WTC11 (cell line): ENCODE data around the gene FAM107B. TPM values are rescaled to one million over a fixed set of nuclear protein-coding genes. Genes with fewer than 3 reads are reported as not detected.

Experiments
- ATAC-seq: fragments of 200-7000 bp; cut with Tn5 transposase; 2 replicates; pipeline ENCODE4 v1.10.0; 2021; ENCODE audit warnings: mild to moderate bottlenecking, moderate library complexity
- CTCF ChIA-PET: fragments of 300-600 bp; sonication (Branson Sonifier 250); formaldehyde crosslinking; loops from one replicate; lab custom pipeline; 2021; ENCODE audit warnings: antibody characterized with exemption; lab: Charles Lee
- POLR2A ChIA-PET: fragments of 350-600 bp; sonication (Branson Sonifier 250); formaldehyde crosslinking; loops from one replicate; lab custom pipeline; 2021; ENCODE audit warnings: antibody characterized with exemption; lab: Charles Lee
- DNase-seq: peaks from one replicate; pipeline ENCODE4 v3.0.0; 2021; ENCODE audit warnings: low spot score
- H3K27ac Mint-ChIP-seq: 2 replicates; pipeline ENCODE4 v1.8.0; 2021; ENCODE audit warnings: mixed read lengths
- H3K27me3 Mint-ChIP-seq: 2 replicates; pipeline ENCODE4 v1.8.0; 2021; ENCODE audit warnings: low read depth, mild to moderate bottlenecking, moderate library complexity, mixed read lengths
- H3K36me3 Mint-ChIP-seq: 2 replicates; pipeline ENCODE4 v1.8.0; 2021; ENCODE audit warnings: mixed read lengths
- H3K4me1 Mint-ChIP-seq: 2 replicates; pipeline ENCODE4 v1.8.0; 2022; ENCODE audit warnings: mixed read lengths
- H3K4me3 Mint-ChIP-seq: 2 replicates; pipeline ENCODE4 v1.8.0; 2021; ENCODE audit warnings: mild to moderate bottlenecking, moderate library complexity, mixed read lengths
- H3K9me3 Mint-ChIP-seq: 2 replicates; pipeline ENCODE4 v1.8.0; 2021; ENCODE audit warnings: mixed read lengths
- CREB1 ChIP-seq: sonication (generic); formaldehyde crosslinking; IDR thresholded peaks from 2 replicates; pipeline ENCODE4 v1.8.0; 2023; ENCODE audit warnings: mild to moderate bottlenecking, missing genetic modification reagents
- GABPB1 ChIP-seq: sonication (generic); formaldehyde crosslinking; IDR thresholded peaks from 2 replicates; pipeline ENCODE4 v1.8.1; 2023; ENCODE audit warnings: mild to moderate bottlenecking, missing genetic modification reagents
- NFATC4 ChIP-seq: fragments of 250-450 bp; sonication (Bioruptor Pico); IDR thresholded peaks from 2 replicates; pipeline ENCODE4 v1.9.0; 2021; ENCODE audit warnings: mild to moderate bottlenecking
- NFE2L1 ChIP-seq: sonication (generic); formaldehyde crosslinking; IDR thresholded peaks from 2 replicates; pipeline ENCODE4 v1.8.1; 2023; ENCODE audit warnings: missing genetic modification reagents
- PRRX2 ChIP-seq: fragments of 250-450 bp; sonication (Bioruptor Pico); IDR thresholded peaks from 2 replicates; pipeline ENCODE4 v1.8.0; 2021; ENCODE audit warnings: mild to moderate bottlenecking
- SOX15 ChIP-seq: fragments of 250-450 bp; sonication (Bioruptor Pico); IDR thresholded peaks from 2 replicates; pipeline ENCODE4 v1.9.0; 2021; ENCODE audit warnings: mild to moderate bottlenecking
- ZNF416 ChIP-seq: fragments of 250-450 bp; sonication (Bioruptor Pico); IDR thresholded peaks from 2 replicates; pipeline ENCODE4 v1.9.0; 2021; ENCODE audit warnings: mild to moderate bottlenecking, inconsistent platforms
- ZNF671 ChIP-seq: fragments of 250-450 bp; sonication (Bioruptor Pico); IDR thresholded peaks from 2 replicates; pipeline ENCODE4 v1.8.0; 2021; ENCODE audit warnings: mild to moderate bottlenecking
- total RNA-seq: library from RNA; stranded (reverse); gene quantifications from 3 replicates; pipeline ENCODE4 v1.2.3, GENCODE V29; 2021
- TF ChIP-seq, protein P1 (sequence below): fragments of 250-450 bp; sonication (Bioruptor Pico); IDR thresholded peaks from 2 replicates; pipeline ENCODE4 v2.1.2; 2022; ENCODE audit warnings: mild to moderate bottlenecking, moderate library complexity
- TF ChIP-seq, protein P2 (sequence below): sonication (generic); formaldehyde crosslinking; conservative IDR thresholded peaks from 2 replicates; pipeline ENCODE4 v1.8.1; 2022; ENCODE audit warnings: mild to moderate bottlenecking, missing genetic modification reagents
- TF ChIP-seq, protein P3 (sequence below): sonication (generic); formaldehyde crosslinking; IDR thresholded peaks from 2 replicates; pipeline ENCODE4 v1.8.0; 2023; ENCODE audit warnings: missing genetic modification reagents, mild to moderate bottlenecking, borderline replicate concordance
- TF ChIP-seq, protein P4 (sequence below): sonication (generic); formaldehyde crosslinking; IDR thresholded peaks from 2 replicates; pipeline ENCODE4 v1.8.1; 2022; ENCODE audit warnings: mild to moderate bottlenecking, missing genetic modification reagents, moderate library complexity, borderline replicate concordance
- TF ChIP-seq, protein P5 (sequence below): sonication (generic); formaldehyde crosslinking; IDR thresholded peaks from 2 replicates; pipeline ENCODE4 v1.8.1; 2022; ENCODE audit warnings: missing genetic modification reagents, borderline replicate concordance
- TF ChIP-seq, protein P6 (sequence below): fragments of 250-450 bp; sonication (Bioruptor Pico); IDR thresholded peaks from 2 replicates; pipeline ENCODE4 v1.9.0; 2021; ENCODE audit warnings: mild to moderate bottlenecking, borderline replicate concordance
- TF ChIP-seq, protein P7 (sequence below): sonication (generic); formaldehyde crosslinking; IDR thresholded peaks from 2 replicates; pipeline ENCODE4 v1.8.1; 2023; ENCODE audit warnings: mild to moderate bottlenecking, missing genetic modification reagents, moderate library complexity

Gene FAM107B
- total RNA-seq, 1 experiment from 2014 or later = 22.4 TPM

DNA sequence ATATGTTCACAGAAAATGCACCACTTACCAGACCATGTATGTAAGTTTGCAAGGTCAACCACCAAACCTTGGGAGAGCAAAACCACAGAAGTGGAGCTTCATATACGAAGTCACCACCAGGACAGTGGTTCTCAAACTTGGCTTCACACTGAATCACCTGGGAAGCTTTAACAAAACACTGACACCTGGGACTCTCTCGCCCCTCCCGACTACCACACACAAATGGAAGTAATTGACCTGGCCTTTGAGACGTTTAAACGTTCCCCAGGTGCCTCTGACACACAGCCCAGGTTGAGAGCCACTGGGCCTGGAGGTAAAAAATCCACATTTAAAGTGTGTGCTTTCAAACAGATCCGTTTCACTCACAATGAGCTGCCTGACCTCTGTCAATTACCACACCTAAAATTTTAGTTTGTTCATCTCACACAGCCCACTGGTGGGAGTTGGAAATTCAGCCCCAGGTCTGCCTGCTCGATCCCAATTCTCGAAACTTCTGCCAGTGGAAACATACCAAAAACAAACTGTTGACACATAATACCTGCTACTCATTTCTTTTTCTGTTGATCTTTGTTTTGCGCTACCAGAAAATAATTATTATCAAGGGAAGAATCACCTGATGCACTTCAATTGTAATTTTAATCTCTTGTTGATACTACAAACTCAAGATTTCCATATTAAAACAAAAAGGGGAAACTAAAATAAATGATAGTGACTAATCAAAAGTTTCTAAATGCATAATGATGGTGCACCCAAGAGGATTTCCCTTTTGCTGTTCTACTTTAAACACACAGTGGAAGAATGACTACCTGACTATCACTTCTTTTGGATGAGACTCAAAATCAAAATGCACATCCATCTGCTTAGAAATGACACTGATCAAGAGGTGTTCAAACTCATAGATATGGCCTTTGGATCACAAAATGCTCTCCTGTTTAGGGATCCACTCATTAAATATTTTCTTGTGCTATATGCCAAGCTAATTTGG, 36.6 kb upstream of the FAM107B start (continued):
- TF ChIP-seq, protein P1, sequence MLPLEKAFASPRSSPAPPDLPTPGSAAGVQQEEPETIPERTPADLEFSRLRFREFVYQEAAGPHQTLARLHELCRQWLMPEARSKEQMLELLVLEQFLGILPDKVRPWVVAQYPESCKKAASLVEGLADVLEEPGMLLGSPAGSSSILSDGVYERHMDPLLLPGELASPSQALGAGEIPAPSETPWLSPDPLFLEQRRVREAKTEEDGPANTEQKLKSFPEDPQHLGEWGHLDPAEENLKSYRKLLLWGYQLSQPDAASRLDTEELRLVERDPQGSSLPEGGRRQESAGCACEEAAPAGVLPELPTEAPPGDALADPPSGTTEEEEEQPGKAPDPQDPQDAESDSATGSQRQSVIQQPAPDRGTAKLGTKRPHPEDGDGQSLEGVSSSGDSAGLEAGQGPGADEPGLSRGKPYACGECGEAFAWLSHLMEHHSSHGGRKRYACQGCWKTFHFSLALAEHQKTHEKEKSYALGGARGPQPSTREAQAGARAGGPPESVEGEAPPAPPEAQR (CRISPR knock-in tag) = no peak
- TF ChIP-seq, protein P2, sequence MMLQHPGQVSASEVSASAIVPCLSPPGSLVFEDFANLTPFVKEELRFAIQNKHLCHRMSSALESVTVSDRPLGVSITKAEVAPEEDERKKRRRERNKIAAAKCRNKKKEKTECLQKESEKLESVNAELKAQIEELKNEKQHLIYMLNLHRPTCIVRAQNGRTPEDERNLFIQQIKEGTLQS (CRISPR knock-in tag) = no peak
- TF ChIP-seq, protein P3, sequence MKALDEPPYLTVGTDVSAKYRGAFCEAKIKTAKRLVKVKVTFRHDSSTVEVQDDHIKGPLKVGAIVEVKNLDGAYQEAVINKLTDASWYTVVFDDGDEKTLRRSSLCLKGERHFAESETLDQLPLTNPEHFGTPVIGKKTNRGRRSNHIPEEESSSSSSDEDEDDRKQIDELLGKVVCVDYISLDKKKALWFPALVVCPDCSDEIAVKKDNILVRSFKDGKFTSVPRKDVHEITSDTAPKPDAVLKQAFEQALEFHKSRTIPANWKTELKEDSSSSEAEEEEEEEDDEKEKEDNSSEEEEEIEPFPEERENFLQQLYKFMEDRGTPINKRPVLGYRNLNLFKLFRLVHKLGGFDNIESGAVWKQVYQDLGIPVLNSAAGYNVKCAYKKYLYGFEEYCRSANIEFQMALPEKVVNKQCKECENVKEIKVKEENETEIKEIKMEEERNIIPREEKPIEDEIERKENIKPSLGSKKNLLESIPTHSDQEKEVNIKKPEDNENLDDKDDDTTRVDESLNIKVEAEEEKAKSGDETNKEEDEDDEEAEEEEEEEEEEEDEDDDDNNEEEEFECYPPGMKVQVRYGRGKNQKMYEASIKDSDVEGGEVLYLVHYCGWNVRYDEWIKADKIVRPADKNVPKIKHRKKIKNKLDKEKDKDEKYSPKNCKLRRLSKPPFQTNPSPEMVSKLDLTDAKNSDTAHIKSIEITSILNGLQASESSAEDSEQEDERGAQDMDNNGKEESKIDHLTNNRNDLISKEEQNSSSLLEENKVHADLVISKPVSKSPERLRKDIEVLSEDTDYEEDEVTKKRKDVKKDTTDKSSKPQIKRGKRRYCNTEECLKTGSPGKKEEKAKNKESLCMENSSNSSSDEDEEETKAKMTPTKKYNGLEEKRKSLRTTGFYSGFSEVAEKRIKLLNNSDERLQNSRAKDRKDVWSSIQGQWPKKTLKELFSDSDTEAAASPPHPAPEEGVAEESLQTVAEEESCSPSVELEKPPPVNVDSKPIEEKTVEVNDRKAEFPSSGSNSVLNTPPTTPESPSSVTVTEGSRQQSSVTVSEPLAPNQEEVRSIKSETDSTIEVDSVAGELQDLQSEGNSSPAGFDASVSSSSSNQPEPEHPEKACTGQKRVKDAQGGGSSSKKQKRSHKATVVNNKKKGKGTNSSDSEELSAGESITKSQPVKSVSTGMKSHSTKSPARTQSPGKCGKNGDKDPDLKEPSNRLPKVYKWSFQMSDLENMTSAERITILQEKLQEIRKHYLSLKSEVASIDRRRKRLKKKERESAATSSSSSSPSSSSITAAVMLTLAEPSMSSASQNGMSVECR = no peak
- TF ChIP-seq, protein P4, sequence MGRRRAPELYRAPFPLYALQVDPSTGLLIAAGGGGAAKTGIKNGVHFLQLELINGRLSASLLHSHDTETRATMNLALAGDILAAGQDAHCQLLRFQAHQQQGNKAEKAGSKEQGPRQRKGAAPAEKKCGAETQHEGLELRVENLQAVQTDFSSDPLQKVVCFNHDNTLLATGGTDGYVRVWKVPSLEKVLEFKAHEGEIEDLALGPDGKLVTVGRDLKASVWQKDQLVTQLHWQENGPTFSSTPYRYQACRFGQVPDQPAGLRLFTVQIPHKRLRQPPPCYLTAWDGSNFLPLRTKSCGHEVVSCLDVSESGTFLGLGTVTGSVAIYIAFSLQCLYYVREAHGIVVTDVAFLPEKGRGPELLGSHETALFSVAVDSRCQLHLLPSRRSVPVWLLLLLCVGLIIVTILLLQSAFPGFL (CRISPR knock-in tag) = no peak
- TF ChIP-seq, protein P5, sequence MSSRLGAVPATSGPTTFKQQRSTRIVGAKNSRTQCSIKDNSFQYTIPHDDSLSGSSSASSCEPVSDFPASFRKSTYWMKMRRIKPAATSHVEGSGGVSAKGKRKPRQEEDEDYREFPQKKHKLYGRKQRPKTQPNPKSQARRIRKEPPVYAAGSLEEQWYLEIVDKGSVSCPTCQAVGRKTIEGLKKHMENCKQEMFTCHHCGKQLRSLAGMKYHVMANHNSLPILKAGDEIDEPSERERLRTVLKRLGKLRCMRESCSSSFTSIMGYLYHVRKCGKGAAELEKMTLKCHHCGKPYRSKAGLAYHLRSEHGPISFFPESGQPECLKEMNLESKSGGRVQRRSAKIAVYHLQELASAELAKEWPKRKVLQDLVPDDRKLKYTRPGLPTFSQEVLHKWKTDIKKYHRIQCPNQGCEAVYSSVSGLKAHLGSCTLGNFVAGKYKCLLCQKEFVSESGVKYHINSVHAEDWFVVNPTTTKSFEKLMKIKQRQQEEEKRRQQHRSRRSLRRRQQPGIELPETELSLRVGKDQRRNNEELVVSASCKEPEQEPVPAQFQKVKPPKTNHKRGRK (CRISPR knock-in tag) = no peak
- TF ChIP-seq NFATC4 (CRISPR knock-in tag) (no peak), NFE2L1 (CRISPR knock-in tag) (no peak), PRRX2 (CRISPR knock-in tag) (no peak)
- TF ChIP-seq, protein P6, sequence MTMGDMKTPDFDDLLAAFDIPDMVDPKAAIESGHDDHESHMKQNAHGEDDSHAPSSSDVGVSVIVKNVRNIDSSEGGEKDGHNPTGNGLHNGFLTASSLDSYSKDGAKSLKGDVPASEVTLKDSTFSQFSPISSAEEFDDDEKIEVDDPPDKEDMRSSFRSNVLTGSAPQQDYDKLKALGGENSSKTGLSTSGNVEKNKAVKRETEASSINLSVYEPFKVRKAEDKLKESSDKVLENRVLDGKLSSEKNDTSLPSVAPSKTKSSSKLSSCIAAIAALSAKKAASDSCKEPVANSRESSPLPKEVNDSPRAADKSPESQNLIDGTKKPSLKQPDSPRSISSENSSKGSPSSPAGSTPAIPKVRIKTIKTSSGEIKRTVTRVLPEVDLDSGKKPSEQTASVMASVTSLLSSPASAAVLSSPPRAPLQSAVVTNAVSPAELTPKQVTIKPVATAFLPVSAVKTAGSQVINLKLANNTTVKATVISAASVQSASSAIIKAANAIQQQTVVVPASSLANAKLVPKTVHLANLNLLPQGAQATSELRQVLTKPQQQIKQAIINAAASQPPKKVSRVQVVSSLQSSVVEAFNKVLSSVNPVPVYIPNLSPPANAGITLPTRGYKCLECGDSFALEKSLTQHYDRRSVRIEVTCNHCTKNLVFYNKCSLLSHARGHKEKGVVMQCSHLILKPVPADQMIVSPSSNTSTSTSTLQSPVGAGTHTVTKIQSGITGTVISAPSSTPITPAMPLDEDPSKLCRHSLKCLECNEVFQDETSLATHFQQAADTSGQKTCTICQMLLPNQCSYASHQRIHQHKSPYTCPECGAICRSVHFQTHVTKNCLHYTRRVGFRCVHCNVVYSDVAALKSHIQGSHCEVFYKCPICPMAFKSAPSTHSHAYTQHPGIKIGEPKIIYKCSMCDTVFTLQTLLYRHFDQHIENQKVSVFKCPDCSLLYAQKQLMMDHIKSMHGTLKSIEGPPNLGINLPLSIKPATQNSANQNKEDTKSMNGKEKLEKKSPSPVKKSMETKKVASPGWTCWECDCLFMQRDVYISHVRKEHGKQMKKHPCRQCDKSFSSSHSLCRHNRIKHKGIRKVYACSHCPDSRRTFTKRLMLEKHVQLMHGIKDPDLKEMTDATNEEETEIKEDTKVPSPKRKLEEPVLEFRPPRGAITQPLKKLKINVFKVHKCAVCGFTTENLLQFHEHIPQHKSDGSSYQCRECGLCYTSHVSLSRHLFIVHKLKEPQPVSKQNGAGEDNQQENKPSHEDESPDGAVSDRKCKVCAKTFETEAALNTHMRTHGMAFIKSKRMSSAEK (CRISPR knock-in tag) = no peak

DNA sequence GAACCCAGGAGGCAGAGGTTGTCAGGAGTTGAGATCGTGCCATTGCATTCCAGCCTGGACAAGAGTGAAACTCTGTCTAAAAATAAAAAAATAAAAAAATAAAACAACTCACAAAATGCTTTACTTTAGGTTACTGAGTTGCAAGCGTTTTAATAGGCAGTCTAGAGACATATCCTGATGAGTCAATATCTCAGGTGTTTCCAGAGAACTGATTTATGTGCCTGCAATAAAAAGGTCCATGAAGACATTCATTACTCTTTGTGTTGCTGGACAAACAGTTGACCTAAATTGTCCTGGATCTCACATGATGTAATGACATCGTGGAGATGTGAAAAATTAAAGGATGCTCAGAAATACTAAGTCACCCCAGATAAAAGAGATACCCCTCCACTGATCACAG, 31.6 kb upstream of the FAM107B start:
- ChIA-PET POLR2A (no interaction called here), CTCF (no interaction called here)
- Mint-ChIP-seq H3K4me3 (no peak overlapping the region), H3K27ac (no peak overlapping the region), H3K4me1 (peaks cover 7% of the 10 kb centered on the region), H3K36me3 (no peaks in the 10 kb centered on the region), H3K9me3 (0 out of 2 replicates have a peak, but pooled peaks cover 4% of the 10 kb centered on the region), H3K27me3 (no peaks in the 10 kb centered on the region)
- ATAC-seq (no peak), DNase-seq (no peak)
- TF ChIP-seq, protein P6 (CRISPR knock-in tag) = no peak
- no peak for TF ChIP-seq CREB1 (CRISPR knock-in tag)
- no peak for TF ChIP-seq ZNF416 (CRISPR knock-in tag)
- TF ChIP-seq, protein P7, sequence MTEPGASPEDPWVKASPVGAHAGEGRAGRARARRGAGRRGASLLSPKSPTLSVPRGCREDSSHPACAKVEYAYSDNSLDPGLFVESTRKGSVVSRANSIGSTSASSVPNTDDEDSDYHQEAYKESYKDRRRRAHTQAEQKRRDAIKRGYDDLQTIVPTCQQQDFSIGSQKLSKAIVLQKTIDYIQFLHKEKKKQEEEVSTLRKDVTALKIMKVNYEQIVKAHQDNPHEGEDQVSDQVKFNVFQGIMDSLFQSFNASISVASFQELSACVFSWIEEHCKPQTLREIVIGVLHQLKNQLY (CRISPR knock-in tag) = no peak
- TF ChIP-seq SOX15 = no peak
- TF ChIP-seq ZNF671 (CRISPR knock-in tag) = no peak
- TF ChIP-seq GABPB1 = no peak
